ENCODE data around the gene CYP1A1. TPM values are rescaled to one million over a fixed set of nuclear protein-coding genes. Genes with fewer than 3 reads are reported as not detected.

CYP1A1 gene
- total RNA-seq, 2 experiments from 2014 or later = 0.29 TPM; not detected in 1

DNA sequence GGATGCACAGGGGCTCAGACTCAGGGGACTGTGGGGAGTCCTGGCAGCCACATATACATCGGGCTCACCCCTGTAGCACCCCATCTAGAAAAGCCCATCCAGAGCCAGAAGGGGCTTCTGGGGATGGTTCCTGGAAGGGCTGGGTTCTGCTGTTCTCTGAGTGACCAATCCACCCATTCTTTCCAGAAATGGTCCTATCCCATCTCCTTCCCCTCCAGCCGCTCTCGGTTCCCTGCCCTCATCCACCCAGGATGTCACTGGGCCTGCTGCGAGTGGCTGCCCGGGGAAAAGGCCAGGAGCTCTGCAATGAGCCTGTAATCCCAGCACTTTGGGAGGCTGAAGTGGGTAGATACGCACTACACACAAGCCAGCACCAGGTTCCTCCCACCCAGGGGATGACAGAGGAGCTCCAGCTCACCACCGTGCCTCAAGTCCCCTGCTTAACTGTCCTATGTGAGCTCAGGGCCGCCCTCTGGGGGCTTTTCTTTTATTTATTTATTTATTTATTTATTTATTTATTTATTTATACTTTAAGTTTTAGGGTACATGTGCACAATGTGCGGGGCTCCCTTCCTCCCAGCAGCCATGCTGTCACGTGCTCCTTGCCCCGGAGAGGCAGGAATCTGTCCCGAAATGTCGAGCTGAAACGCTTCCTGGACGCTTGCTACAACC lies 42.9 kb upstream of the CYP1A1 start:
- Histone ChIP-seq H3K27ac (ENCODE audit: low read depth, low read length, poor library complexity, severe bottlenecking) (no peak overlapping the region), H3K9me2 (ENCODE audit: insufficient read depth, low read length) (no peaks in the 10 kb centered on the region), H2AFZ (ENCODE audit: low read length) (no peak overlapping the region), H3K36me3 (ENCODE audit: insufficient read depth, low read length) (no peaks in the 10 kb centered on the region), H3K4me3 (ENCODE audit: low read depth, low read length, poor library complexity, severe bottlenecking) (no peak overlapping the region), H4K20me1 (ENCODE audit: insufficient read depth, low read length) (no peaks in the 10 kb centered on the region), H3K4me1 (ENCODE audit: insufficient read depth, low read length, poor library complexity, severe bottlenecking) (peaks cover 33% of the 10 kb centered on the region), H3K9me3 (ENCODE audit: low read length) (no peaks in the 10 kb centered on the region), H3K4me2 (ENCODE audit: low read length) (no peak overlapping the region), H3K79me2 (ENCODE audit: insufficient read depth, low read depth, low read length) (no peaks in the 10 kb centered on the region)
- BruUV-seq (replicated peaks) = no TSS peak
- CTCF ChIA-PET (ENCODE audit: unreplicated experiment) = interaction anchor here (0.9 to 2.0 kb wide), 3 partner anchors 12 to 147 kb away, joined by 3 to 6 read pairs (median 5); no protein-coding TSS in a partner anchor
- no peak for DNase-seq (ENCODE audit: low spot score)
- intact Hi-C loops (cut with micrococcal nuclease; ENCODE audit: unreplicated experiment) = loop anchor here (10.0 kb wide), 1 partner anchor 393 kb away; no protein-coding TSS in a partner anchor
- POLR2A ChIA-PET = interaction anchor here (0.5 to 1.6 kb wide), 5 partner anchors 11 to 136 kb away, joined by 3 to 4 read pairs (median 3); no protein-coding TSS in a partner anchor
- no peak for TF ChIP-seq EZH2phosphoT487 (IDR thresholded peaks at IDR 0.05; ENCODE audit: borderline replicate concordance, low read depth, low read length)
- TF ChIP-seq, protein P1, sequence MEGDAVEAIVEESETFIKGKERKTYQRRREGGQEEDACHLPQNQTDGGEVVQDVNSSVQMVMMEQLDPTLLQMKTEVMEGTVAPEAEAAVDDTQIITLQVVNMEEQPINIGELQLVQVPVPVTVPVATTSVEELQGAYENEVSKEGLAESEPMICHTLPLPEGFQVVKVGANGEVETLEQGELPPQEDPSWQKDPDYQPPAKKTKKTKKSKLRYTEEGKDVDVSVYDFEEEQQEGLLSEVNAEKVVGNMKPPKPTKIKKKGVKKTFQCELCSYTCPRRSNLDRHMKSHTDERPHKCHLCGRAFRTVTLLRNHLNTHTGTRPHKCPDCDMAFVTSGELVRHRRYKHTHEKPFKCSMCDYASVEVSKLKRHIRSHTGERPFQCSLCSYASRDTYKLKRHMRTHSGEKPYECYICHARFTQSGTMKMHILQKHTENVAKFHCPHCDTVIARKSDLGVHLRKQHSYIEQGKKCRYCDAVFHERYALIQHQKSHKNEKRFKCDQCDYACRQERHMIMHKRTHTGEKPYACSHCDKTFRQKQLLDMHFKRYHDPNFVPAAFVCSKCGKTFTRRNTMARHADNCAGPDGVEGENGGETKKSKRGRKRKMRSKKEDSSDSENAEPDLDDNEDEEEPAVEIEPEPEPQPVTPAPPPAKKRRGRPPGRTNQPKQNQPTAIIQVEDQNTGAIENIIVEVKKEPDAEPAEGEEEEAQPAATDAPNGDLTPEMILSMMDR (conservative IDR thresholded peaks at IDR 0.05; ENCODE audit: low read length) = no peak

- intact Hi-C loops (cut with micrococcal nuclease; ENCODE audit: unreplicated experiment) = loop anchor here (10.0 kb wide), 1 partner anchor 393 kb away; no protein-coding TSS in a partner anchor
- H3K27ac ChIP-seq (ENCODE audit: low read depth, low read length, poor library complexity, severe bottlenecking) = no peak overlapping the region
- TF ChIP-seq, protein P1 (conservative IDR thresholded peaks at IDR 0.05; ENCODE audit: low read length) = no peak
- TF ChIP-seq EZH2phosphoT487 (IDR thresholded peaks at IDR 0.05; ENCODE audit: borderline replicate concordance, low read depth, low read length) = no peak
These were observed 42.1 kb upstream of the CYP1A1 start for GRCh38 chr15:74767167-74768098.

More at GRCh38 chr15:74767167-74768098, 42.1 kb upstream of the CYP1A1 start:
- Histone ChIP-seq H3K4me2 (ENCODE audit: low read length) (no peak overlapping the region), H3K9me3 (ENCODE audit: low read length) (no peaks in the 10 kb centered on the region), H3K4me1 (ENCODE audit: insufficient read depth, low read length, poor library complexity, severe bottlenecking) (peaks cover 26% of the 10 kb centered on the region), H3K79me2 (ENCODE audit: insufficient read depth, low read depth, low read length) (no peaks in the 10 kb centered on the region), H2AFZ (ENCODE audit: low read length) (no peak overlapping the region), H3K9me2 (ENCODE audit: insufficient read depth, low read length) (no peaks in the 10 kb centered on the region), H4K20me1 (ENCODE audit: insufficient read depth, low read length) (no peaks in the 10 kb centered on the region), H3K36me3 (ENCODE audit: insufficient read depth, low read length) (no peaks in the 10 kb centered on the region), H3K4me3 (ENCODE audit: low read depth, low read length, poor library complexity, severe bottlenecking) (no peak overlapping the region)
- no TSS peak for BruUV-seq (replicated peaks)
- DNase-seq (ENCODE audit: low spot score) = no peak
- POLR2A ChIA-PET = interaction anchor here (0.5 to 1.0 kb wide), 2 partner anchors 13 to 135 kb away, joined by 3 read pairs; no protein-coding TSS in a partner anchor
- CTCF ChIA-PET (ENCODE audit: unreplicated experiment) = interaction anchor here (1.1 kb wide), 1 partner anchor 146 kb away, joined by 5 read pairs; no protein-coding TSS in a partner anchor
